ENCODE data around the gene THYN1.

- TF ChIP-seq, protein P1, sequence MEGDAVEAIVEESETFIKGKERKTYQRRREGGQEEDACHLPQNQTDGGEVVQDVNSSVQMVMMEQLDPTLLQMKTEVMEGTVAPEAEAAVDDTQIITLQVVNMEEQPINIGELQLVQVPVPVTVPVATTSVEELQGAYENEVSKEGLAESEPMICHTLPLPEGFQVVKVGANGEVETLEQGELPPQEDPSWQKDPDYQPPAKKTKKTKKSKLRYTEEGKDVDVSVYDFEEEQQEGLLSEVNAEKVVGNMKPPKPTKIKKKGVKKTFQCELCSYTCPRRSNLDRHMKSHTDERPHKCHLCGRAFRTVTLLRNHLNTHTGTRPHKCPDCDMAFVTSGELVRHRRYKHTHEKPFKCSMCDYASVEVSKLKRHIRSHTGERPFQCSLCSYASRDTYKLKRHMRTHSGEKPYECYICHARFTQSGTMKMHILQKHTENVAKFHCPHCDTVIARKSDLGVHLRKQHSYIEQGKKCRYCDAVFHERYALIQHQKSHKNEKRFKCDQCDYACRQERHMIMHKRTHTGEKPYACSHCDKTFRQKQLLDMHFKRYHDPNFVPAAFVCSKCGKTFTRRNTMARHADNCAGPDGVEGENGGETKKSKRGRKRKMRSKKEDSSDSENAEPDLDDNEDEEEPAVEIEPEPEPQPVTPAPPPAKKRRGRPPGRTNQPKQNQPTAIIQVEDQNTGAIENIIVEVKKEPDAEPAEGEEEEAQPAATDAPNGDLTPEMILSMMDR (IDR thresholded peaks at IDR 0.05): no peak
- TF ChIP-seq POLR2AphosphoS5 (IDR thresholded peaks at IDR 0.05; ENCODE audit: low read depth, low read length): no peak
Observed at GRCh38 chr11:134273317-134273712, 20.2 kb upstream of the THYN1 start.

Measured in Panc1 (cell line).